Measurements from ENCODE around the gene MVK.

- TF ChIP-seq POLR2A (IDR thresholded peaks at IDR 0.05; ENCODE audit: low read length): no peak
- TF ChIP-seq GATA1 (IDR thresholded peaks at IDR 0.05; ENCODE audit: low read depth, low read length): no peak
Observed at GRCh38 chr12:109601557-109601956, 28.0 kb downstream of the MVK start.
